ENCODE measurements around the gene KLHL8.

Gene KLHL8

GRCh38 chr4:87230806-87231205, 10.4 kb upstream of the KLHL8 start:
- Histone ChIP-seq H3K79me2 (ENCODE audit: control insufficient read depth, low read length) (no peaks in the 10 kb centered on the region), H3K27me3 (ENCODE audit: control insufficient read depth, low read length) (peaks cover 6% of the 10 kb centered on the region; the same call in 1 of the 2 replicates), H3K9me3 (ENCODE audit: control insufficient read depth, insufficient read depth, low read length) (no peaks in the 10 kb centered on the region), H3F3A (ENCODE audit: control insufficient read depth, insufficient read depth) (no peaks in the 10 kb centered on the region), H3K4me3 (ENCODE audit: low read length) (no peak overlapping the region), H4K20me1 (ENCODE audit: control insufficient read depth, insufficient read depth, low read depth, low read length) (no peaks in the 10 kb centered on the region), H3K4me2 (ENCODE audit: low read length) (no peak overlapping the region), H3K4me1 (ENCODE audit: control insufficient read depth, low read length) (peaks cover 5% of the 10 kb centered on the region), H3K27ac (ENCODE audit: low read depth, low read length) (no peak overlapping the region), H3K9me2 (replicated peaks; ENCODE audit: control insufficient read depth, low read length) (no peaks in the 10 kb centered on the region), H3K36me3 (ENCODE audit: control insufficient read depth, low read length) (no peaks in the 10 kb centered on the region)
- TF ChIP-seq EZH2phosphoT487 (IDR thresholded peaks at IDR 0.05; ENCODE audit: borderline replicate concordance, low read length) (no peak), CTCF (IDR thresholded peaks at IDR 0.05; ENCODE audit: low read depth, low read length, poor library complexity, severe bottlenecking) (no peak)

DNA sequence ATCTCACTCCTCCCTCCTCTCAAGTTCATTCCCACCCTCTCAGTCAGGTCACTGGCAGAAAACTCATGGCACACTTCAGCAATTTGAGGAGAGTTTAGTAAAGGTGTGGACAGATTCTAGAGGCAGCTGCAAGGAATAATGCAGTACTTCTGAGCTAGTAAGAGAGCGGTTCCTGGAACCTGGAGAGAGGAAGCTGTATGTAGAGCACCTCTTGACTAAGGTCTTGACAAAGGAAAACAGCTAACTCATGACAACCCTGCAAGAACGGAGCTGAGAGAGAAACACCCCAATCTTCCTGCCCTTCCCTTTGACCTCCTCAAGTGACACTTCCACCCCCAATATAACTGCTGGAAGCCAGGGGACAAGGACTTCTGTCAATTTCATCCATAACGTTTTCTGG, 9.6 kb upstream of the KLHL8 start:
- no peak overlapping the region for H3K27ac ChIP-seq (ENCODE audit: low read depth, low read length)
- H3F3A ChIP-seq (ENCODE audit: control insufficient read depth, insufficient read depth) = no peaks in the 10 kb centered on the region
- H3K27me3 ChIP-seq (ENCODE audit: control insufficient read depth, low read length) = peaks cover 10% of the 10 kb centered on the region
- H3K36me3 ChIP-seq (ENCODE audit: control insufficient read depth, low read length) = no peaks in the 10 kb centered on the region
- H3K4me1 ChIP-seq (ENCODE audit: control insufficient read depth, low read length) = no peaks in the 10 kb centered on the region
- no peaks in the 10 kb centered on the region for H3K9me2 ChIP-seq (replicated peaks; ENCODE audit: control insufficient read depth, low read length)
- no peak overlapping the region for H3K4me2 ChIP-seq (ENCODE audit: low read length)
- H4K20me1 ChIP-seq (ENCODE audit: control insufficient read depth, insufficient read depth, low read depth, low read length) = no peaks in the 10 kb centered on the region
- TF ChIP-seq CTCF (IDR thresholded peaks at IDR 0.05; ENCODE audit: low read depth, low read length, poor library complexity, severe bottlenecking) (no peak), EZH2phosphoT487 (IDR thresholded peaks at IDR 0.05; ENCODE audit: borderline replicate concordance, low read length) (no peak)
- H3K9me3 ChIP-seq (ENCODE audit: control insufficient read depth, insufficient read depth, low read length) = no peaks in the 10 kb centered on the region
- no peak overlapping the region for H3K4me3 ChIP-seq (ENCODE audit: low read length)
- no peaks in the 10 kb centered on the region for H3K79me2 ChIP-seq (ENCODE audit: control insufficient read depth, low read length)

- no peak overlapping the region for H3K4me2 ChIP-seq (ENCODE audit: low read length)
- no peaks in the 10 kb centered on the region for H3K79me2 ChIP-seq (ENCODE audit: control insufficient read depth, low read length)
- no peaks in the 10 kb centered on the region for H3K36me3 ChIP-seq (ENCODE audit: control insufficient read depth, low read length)
- no peaks in the 10 kb centered on the region for H3F3A ChIP-seq (ENCODE audit: control insufficient read depth, insufficient read depth)
- no peaks in the 10 kb centered on the region for H3K4me1 ChIP-seq (ENCODE audit: control insufficient read depth, low read length)
- TF ChIP-seq CTCF (IDR thresholded peaks at IDR 0.05; ENCODE audit: low read depth, low read length, poor library complexity, severe bottlenecking) = no peak
- no peak for TF ChIP-seq EZH2phosphoT487 (IDR thresholded peaks at IDR 0.05; ENCODE audit: borderline replicate concordance, low read length)
- H3K27me3 ChIP-seq (ENCODE audit: control insufficient read depth, low read length) = peaks cover 10% of the 10 kb centered on the region
- no peaks in the 10 kb centered on the region for H3K9me2 ChIP-seq (replicated peaks; ENCODE audit: control insufficient read depth, low read length)
- no peaks in the 10 kb centered on the region for H4K20me1 ChIP-seq (ENCODE audit: control insufficient read depth, insufficient read depth, low read depth, low read length)
- H3K27ac ChIP-seq (ENCODE audit: low read depth, low read length) = no peak overlapping the region
- no peak overlapping the region for H3K4me3 ChIP-seq (ENCODE audit: low read length)
- H3K9me3 ChIP-seq (ENCODE audit: control insufficient read depth, insufficient read depth, low read length) = no peaks in the 10 kb centered on the region
Observed at GRCh38 chr4:87228262-87228860, 7.9 kb upstream of the KLHL8 start.

Data from DOHH2 (cell line).